ENCODE measurements around the gene IL2RA.
"Not testable (repeated sequence)": the region's sequence is repeated elsewhere in the genome, so short reads cannot be mapped to it uniquely, and the experiment has no call there.

Gene IL2RA

DNA sequence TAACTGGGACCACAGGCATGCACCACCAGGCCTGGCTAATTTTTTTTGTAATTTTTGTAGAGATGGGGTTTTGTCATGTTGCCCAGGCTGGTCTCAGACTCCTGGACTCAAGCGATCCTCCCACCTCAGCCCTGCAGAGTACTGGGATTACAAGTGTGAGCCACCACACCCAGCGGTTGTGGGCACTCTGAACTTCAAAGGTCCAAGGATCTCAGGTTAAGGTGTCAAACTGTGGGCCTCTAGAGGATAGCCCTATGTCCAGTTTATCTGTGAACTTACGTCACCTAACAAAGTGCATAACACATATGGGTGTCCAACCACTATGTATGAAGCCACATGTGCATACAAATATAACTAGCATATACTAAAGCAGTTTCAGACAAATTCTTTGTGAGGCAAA, 3.2 kb upstream of the IL2RA start:
- H3K4me3 ChIP-seq (ENCODE audit: low read length), result no peak overlapping the region
- no peak for DNase-seq (ENCODE audit: low read depth, low spot score)

DNA sequence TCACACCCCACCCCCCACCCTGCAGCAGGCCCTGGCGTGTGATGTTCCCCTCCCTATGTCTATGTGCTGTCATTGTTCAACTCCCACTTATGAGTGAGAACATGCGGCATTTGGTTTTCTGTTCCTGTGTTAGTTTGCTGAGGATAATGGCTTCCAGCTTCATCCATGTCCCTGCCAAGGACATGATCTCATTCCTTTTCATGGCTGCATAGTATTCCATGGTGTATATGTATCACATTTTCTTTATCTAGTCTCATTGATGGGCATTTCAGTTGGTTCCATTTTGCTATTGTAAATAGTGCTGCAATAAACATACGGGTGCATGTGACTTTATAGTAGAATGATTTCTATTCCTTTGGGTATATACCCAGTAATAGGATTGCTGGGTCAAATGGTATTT, 2.6 kb upstream of the IL2RA start:
- H3K4me3 ChIP-seq (ENCODE audit: low read length); DNase-seq (ENCODE audit: low read depth, low spot score): not testable (repeated sequence)

DNA sequence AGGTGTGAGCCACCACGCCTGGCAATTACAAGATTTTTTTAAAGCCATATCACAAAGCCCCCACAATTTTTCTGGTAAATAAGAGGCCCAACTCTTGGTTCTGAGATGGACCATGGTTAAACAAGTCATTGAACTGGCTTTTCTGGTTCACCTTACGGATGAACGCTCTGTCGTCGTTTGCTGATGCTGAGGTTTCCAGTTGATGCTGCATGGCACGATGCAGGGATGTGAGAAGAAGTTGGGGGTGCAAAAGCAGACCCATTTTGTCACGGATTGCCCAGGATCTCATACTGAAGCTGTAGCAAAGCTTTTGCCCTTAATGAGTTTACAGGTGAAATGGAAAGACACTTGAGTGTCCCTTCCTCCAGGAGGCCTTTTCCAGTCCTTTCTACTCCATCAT, 2.0 kb upstream of the IL2RA start:
- no peak for DNase-seq (ENCODE audit: low read depth, low spot score)

DNA sequence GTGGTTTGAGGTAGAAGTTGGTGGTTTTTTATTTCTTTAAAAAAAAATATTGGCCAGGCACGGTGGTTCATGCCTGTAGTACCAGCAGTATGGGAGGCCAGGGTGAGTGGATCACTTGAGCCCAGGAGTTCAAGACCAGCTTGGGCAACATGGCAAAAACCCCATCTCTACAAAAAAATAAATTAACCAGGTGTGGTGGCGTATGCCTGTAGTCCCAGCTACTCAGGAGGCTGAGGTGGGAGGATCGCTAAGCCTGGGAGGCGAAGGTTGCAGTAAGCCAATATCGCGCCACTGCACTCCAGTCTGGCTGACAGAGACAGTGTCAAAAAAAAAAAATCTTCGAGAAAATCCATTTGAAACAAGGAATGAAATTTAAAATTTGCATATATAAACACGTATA, 1.1 kb downstream of the IL2RA start:
- H3K4me3 ChIP-seq (ENCODE audit: low read length), result no peak overlapping the region
- no peak for DNase-seq (ENCODE audit: low read depth, low spot score)

More for the DNA sequence above, 2.0 kb upstream of the IL2RA start:
- no peak overlapping the region for H3K4me3 ChIP-seq (ENCODE audit: low read length)

DNA sequence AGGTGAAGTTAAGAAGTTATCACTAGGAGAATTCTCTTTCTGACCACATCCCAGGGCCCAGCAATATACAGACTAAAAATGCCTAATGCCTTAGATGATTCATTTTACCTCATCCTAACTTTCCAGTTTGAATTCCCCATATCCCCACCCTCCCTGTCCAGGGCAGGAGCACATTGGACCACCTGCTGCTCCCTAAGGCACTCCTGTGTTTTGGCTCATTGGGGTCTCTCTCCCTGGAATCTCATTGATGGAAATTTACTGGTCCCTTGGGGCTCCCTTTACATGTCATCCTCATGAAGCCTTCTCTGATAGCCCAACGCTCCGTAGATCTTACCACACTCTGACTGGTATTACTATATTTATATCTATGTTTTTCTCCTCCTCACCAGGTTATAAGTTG, 2.7 kb downstream of the IL2RA start:
- no peak overlapping the region for H3K4me3 ChIP-seq (ENCODE audit: low read length)

DNA sequence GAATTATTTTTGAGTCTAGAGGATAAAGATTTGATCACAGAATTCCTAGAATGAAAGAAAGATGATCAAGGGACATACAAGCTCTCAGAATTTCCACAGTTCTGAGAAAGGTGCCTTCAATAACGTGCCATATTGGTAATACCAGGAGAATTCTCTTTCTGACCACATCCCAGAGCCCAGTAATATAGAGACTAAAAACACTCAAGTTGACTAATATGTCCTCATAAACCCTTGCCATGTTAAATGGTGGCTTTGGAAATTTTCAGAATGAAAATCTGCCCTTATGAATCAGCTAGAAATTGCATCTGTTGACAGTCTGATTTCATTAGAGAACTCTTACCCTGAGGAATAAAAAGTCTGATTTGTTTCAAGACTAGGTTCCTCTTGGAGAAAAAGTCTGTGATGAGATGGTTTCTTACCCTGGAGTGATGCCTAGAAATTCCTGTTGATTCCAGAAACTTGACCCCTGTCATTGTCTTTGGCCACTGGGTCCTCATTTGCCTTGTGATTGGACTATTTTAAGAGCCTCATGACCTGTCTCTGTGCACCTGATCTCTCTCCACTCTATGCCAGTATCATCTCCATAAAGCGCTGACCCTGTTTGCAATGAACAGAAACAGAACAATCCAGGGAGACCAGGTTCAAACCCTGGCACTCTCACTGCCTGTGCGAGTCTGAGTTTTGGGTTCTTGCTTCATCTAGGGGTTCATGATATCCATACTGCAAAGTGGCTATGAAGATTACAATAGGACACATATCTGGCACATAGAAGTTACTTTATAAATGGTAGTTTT, 3.3 kb downstream of the IL2RA start:
- no peak for DNase-seq (ENCODE audit: low read depth, low spot score)
- H3K4me3 ChIP-seq (ENCODE audit: low read length), result no peak overlapping the region

More for the DNA sequence above, 2.7 kb downstream of the IL2RA start:
- no peak for DNase-seq (ENCODE audit: low read depth, low spot score)

DNA sequence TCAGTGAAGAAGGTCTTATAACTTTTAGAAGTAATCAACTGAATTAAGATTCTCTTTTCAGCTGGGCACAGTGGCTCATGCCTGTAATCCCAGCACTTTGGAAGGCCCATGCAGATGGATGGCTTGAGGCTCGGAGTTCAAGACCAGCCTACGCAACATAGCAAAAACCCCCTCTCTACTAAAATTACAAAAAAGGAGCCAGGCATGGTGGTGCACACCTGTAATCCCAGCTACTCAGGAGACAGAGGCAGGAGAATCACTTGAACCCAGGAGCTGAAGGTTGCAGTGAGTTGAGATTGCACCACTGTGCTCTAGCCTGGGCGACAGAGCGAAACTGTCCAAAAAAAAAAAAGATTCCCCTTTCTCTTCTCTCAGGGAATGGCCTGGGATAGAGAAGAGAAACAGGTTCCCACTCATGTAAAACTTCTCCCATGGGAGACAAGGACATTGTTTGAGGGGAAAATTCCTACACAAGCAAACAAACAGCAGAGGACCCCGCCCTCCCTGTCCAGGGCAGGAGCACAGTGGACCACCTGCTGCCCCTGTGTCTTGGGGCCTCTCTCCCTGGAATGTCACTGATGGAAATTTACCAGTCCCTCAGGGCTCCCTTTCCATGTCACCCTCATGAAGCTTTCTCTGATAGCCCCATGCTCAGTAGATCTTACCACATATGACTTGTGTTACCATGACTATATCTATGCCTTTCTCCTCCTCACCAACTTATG, 5.6 kb downstream of the IL2RA start:
- no peak for DNase-seq (ENCODE audit: low read depth, low spot score)
- H3K4me3 ChIP-seq (ENCODE audit: low read length), result no peak overlapping the region

DNA sequence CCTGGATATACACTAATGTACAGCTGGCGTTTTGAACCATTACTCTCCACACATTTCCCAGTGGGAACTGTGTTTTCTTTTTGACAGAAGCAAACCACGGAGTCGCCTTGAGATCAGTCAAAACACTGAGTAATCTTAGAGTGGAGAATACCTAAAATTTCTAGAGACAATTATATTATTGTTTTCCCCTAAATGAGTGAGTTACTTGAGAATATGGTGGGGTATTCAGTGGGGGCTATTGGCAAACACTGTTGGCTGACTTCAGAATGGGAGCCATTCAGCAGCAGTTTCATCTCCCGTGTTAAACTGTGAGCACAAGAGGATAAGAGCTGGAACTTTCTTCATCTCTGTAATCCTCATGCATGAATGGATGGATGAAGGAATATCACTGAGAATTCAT, 6.2 kb downstream of the IL2RA start:
- no peak for DNase-seq (ENCODE audit: low read depth, low spot score)
- no peak overlapping the region for H3K4me3 ChIP-seq (ENCODE audit: low read length)

DNA sequence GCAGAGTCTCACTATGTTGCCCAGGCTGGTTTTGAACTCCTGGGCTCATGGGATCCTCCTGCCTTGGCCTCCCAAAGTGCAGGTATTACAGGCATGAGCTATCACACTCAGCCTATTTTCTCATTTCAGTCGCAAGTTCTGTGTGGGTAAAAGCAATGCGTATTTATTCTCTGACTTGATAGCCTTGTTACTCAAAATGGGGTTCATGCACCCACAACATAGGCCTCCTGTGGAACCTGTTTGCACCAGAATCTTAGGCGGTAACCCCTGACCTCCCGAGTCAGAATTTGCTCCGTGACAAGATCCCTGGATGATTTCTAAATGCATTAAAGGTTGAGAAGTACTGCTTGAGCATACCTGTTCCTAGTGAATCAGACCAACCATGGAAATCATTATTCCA, 7.3 kb downstream of the IL2RA start:
- no peak for DNase-seq (ENCODE audit: low read depth, low spot score)

DNA sequence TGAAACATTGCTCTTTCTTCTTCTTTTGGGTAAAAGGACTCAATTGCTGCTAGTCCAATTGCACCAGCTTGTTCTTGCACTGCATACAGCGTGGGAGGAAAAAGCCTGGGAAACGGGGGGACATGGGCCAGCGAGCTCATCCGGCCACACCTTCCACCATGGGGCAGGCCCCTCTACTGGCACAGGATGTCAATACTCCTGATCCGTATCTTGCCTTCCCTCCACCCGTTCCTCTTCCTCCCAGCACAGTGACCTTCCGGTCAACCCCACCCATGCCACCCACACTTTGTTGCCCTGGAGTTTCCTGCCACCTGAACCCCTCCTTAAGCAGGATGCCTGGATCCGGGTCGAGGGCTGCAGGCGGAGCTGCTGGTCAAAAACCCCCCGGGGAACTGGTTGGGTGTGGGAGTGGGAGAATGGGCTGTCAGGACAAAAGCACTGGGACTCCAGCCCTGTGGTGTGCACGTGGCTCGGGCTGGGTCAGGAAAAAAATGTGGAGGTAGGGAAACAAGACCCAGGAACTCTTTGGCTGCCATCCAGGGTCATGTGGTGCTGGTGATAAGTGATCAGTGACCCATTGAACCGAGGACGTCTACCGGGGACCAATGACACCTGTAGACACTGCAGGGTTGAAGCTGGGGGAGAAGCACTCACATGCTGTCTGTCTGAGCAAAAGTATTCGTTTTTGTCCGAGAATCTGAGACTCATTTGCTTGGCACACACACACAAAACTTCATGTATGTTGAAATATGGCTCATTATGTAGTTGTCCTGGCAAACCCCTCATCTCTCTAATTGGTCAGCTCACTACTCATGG, 8.1 kb downstream of the IL2RA start:
- no peak for DNase-seq (ENCODE audit: low read depth, low spot score)
- no peak overlapping the region for H3K4me3 ChIP-seq (ENCODE audit: low read length)

More for the DNA sequence above, 7.3 kb downstream of the IL2RA start:
- no peak overlapping the region for H3K4me3 ChIP-seq (ENCODE audit: low read length)

DNA sequence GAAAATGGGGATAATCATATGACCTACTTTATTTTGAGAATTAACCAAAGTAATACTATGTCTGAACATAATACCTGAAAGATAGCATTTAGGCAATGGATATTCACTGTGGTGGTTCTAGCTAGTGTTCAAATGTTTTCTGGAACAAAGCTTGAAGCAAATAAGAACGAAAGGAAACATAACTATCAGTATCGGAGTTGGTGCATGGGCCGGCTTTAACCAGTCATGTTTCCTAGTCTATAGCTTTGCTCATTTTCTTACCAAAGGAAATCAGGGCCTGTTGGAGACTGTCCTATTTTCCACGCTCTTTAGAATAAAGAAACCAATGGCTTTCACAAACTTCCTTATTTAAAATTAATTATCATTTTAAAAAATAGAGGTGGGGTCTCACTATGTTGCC, 8.9 kb downstream of the IL2RA start:
- H3K4me3 ChIP-seq (ENCODE audit: low read length), result no peak overlapping the region
- DNase-seq (ENCODE audit: low read depth, low spot score), result no peak

DNA sequence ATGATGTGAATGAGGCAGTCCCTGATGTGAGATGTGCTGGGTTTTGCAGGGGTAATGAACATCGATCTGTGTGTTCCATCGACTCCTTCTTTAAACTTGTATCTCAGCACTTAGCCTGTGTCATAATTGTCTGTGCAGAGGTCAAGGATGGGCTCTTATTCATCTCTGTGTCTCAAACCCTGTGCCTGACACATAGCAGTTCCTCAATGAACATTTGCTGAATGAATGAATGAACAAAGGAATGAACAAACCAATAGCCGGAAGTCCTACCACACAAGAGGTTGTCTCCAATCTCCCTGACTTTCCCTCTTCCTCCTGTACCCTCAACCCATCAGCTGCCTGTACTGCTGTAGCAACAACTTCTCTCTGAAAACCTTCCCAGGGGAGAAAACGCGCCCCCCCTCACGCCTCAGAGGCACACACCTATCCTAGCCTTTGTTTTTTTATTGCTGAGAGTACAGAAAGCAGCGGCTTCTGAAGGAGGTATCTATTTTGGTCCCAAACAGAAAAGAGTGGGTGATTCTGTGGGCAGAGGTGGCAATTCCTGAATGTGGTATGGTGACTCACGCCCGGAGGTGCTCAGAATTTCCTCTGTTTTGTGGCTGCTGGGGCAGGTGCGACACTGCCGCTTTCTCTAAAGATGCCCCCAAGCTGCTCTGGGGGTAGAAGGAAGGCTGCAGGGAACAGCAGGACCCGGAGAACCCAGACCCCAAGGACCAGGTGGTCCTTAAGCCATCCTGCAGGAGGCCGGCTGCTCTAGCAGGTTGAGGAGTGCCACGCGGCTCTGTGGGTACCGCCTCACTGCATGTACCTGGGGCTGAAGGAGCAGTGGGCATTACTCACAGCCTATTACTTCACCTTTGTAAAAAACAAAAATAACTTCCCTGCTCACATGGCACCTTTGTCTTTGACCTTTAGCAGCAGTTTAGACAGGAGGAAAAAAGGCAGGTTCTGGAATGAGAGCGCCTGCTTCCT, 9.6 kb downstream of the IL2RA start:
- DNase-seq (ENCODE audit: low read depth, low spot score), result peak; percentile 44
- H3K4me3 ChIP-seq (ENCODE audit: low read length), result no peak overlapping the region

DNA sequence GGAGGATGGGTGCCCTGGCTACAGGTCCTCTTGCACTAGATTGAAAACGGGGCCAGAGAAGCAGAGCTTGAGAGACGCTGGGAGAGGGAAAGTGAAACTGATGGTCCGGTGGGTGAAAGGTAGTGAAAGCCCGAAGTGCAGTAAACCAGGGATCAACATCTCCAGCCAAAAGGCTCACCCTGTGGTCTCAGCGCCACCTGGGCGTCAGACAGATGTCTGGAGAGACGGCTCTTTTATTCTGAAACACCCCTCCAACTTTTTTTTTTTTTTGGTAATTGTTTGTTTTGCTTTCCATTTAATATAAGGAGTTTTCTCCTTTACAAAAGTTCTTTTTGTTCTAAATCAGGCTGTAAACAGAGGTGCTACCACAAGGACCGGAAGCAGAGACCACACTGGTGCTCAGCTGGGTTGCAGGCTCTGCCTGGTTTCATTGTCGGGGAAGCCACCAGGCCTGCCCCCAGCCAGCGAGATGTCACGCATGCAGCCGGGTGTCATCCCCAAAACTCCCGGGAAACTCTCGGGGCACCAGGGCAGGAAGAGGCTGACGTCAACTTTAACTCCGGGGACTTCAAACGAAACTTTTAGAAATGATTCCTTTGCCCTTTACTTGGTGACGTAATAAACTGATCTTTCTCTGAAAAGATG, 11.2 kb downstream of the IL2RA start:
- peak overlapping the region; percentile 43 for H3K4me3 ChIP-seq (ENCODE audit: low read length)
- DNase-seq (ENCODE audit: low read depth, low spot score), result peak; percentile 80

DNA sequence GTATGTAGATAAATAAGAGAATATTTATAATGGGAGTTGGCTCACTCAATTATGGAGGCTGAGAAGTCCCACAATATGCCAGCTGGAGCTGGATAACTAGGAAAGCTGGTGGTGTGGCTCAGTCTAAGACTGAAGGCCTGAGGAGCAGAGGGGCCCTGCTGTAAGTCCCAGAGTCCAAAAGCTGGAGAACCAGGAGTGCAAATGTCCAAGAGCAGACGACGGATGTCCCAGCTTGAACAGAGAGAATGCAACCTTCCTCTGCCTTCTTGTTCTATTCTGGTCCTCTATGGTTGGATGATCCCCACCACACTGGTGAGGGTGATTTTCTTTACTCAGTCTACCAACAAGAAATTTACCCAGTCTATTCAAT, 13.2 kb downstream of the IL2RA start:
- no peak overlapping the region for H3K4me3 ChIP-seq (ENCODE audit: low read length)
- DNase-seq (ENCODE audit: low read depth, low spot score), result no peak

DNA sequence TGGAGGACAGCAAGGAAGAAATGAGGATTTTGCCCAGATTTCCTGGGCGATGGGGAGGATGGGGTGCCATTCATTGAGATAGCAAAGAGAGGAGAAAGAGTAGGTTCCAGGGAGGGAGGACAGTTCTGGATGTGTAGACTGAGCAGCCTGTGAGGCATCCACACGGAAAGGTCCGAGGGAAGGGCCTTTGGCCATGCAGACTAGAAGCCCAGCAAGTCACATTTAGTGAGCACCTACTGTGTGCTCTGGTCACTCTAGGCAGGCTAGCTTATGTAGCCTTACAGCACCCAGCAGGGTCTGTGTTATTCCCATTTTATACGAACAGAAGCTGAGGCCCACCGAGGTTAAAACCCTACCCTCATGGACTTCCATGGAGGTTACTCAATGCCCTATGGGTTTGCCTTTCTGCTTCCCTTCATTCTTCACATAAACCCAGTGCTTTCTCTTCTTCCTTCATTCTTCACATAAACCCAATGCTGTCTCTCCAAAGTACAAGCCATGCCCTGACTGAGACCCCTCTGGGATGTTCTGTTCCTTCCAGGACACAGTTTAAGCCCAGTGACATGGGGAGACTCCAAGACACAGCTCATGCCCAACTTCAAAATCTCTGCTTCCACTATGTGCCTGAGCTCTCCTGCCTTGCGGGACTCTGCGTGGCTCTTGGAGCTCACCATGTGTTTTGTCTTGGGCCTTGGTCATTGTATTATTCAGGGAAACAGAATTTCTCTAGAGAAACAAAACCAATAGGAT, 13.7 kb downstream of the IL2RA start:
- no peak overlapping the region for H3K4me3 ChIP-seq (ENCODE audit: low read length)

DNA sequence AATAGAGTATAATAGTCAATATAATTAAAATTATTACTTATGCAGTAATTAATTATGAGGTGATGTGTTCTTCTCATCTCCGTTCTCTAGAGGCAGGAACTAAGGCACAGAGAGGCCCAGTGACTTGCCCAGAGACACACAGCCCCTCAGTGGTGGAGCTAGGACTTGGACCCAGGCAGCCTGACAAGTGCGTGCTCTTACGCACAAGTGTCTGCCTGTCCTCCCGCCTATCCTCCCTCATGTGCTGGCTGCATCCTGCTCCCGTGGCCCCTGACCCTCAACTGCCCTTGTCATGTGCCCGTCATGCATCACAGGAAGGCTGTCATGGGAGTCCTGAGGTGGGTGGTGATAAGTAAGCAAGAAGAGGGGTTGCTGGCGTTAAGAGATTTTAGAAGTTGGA, 14.3 kb downstream of the IL2RA start:
- DNase-seq (ENCODE audit: low read depth, low spot score), result no peak
- H3K4me3 ChIP-seq (ENCODE audit: low read length), result no peak overlapping the region

More for the DNA sequence above, 13.7 kb downstream of the IL2RA start:
- no peak for DNase-seq (ENCODE audit: low read depth, low spot score)

DNA sequence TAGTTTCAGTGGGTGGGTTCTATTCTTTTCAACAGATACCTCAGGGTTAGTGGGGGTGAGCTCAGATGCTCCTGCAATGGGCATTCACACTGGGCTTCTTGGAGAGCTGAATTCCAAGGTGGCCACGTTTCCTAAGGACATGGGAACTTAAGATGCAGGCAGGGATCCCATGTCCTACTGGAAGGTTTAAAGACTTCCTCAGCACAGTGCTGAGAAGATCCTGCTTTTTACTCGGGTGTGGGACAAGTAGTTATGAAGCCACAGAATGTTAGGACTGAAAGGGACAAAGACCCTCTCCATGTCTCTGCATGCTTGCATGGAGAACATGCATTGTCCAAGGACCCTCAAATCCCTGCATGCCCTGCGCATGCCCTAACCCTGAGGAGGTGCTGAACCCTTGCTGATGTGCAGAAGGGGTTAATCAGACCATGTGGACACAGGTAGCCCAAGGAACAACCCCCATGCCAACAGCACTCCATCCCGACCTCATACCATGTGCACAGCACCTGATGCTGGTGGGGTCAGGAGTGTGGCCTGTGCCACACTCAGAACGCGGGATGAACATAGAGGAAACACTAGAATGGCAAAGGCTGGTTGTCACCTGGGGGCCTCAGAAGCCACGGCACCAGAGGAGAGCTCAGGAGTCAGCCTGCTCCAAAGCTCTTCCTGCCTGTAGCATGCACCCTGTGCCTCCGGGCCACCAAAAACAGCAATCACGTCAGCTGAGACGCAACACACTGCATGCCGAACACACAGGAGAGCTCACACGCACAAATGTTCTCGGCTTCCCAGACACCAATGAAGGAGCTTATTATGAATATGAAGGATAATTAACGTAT, 15.2 kb downstream of the IL2RA start:
- H3K4me3 ChIP-seq (ENCODE audit: low read length), result no peak overlapping the region
- no peak for DNase-seq (ENCODE audit: low read depth, low spot score)

All from Jurkat, Clone E6-1 (cell line).